MCF 10A (cell line): ENCODE results near the gene IMPG2. TPM values are rescaled to one million over a fixed set of nuclear protein-coding genes. Genes with fewer than 3 reads are reported as not detected.

Experiments
- BruUV-seq: library from RNA; stranded (reverse); fragments of 400-500 nt; replicated peaks from 2 replicates; lab custom pipeline; 2021; lab: Mats Ljungman, UMichigan
- CTCF ChIA-PET: fragments of 300-600 bp; sonication (Branson Sonifier 250); formaldehyde crosslinking; extraction: SDS; loops from one replicate; lab custom pipeline; 2021; ENCODE audit warnings: antibody characterized with exemption, inconsistent platforms; lab: Yijun Ruan, JAX
- POLR2A ChIA-PET: fragments of 300-600, 350-650 bp; sonication (Branson Sonifier 250); formaldehyde crosslinking; extraction: SDS; loops from one replicate; lab custom pipeline; 2020; ENCODE audit warnings: antibody characterized with exemption, inconsistent platforms; lab: Yijun Ruan, JAX
- DNase-seq: peaks from one replicate; pipeline ENCODE4 v3.0.0-alpha.2; 2018; ENCODE audit not compliant: unreplicated experiment
- H3K27ac Mint-ChIP-seq: one replicate; pipeline ENCODE4 v1.8.0; 2022; ENCODE audit warnings: mild to moderate bottlenecking, low read depth, mixed read lengths; ENCODE audit not compliant: unreplicated experiment
- H3K27me3 Mint-ChIP-seq: one replicate; pipeline ENCODE4 v1.8.0; 2022; ENCODE audit warnings: mixed read lengths; ENCODE audit not compliant: insufficient read depth, unreplicated experiment
- H3K36me3 Mint-ChIP-seq: one replicate; pipeline ENCODE4 v1.8.0; 2022; ENCODE audit warnings: mild to moderate bottlenecking, moderate library complexity, mixed read lengths; ENCODE audit not compliant: insufficient read depth, unreplicated experiment
- H3K4me1 Mint-ChIP-seq: one replicate; pipeline ENCODE4 v1.8.0; 2022; ENCODE audit warnings: mixed read lengths; ENCODE audit not compliant: insufficient read depth, unreplicated experiment
- H3K4me3 Mint-ChIP-seq: one replicate; pipeline ENCODE4 v1.8.0; 2022; ENCODE audit warnings: mild to moderate bottlenecking, moderate library complexity, mixed read lengths; ENCODE audit not compliant: unreplicated experiment
- H3K9me3 Mint-ChIP-seq: one replicate; pipeline ENCODE4 v1.8.0; 2022; ENCODE audit warnings: mixed read lengths; ENCODE audit not compliant: unreplicated experiment
- intact Hi-C: fragments of 100-400 bp; cut with micrococcal nuclease; formaldehyde crosslinking; loops from 2 replicates; pipeline ENCODE4 v1.14.1; 2022
- total RNA-seq: library from RNA; stranded (reverse); gene quantifications from 2 replicates; pipeline ENCODE4 v1.2.3, GENCODE V29; 2022
- TF ChIP-seq, protein P1 (sequence below): fragments of 200-600 bp; IDR thresholded peaks from one replicate; pipeline ENCODE4 v1.8.0; 2022; ENCODE audit warnings: antibody characterized with exemption, mild to moderate bottlenecking; ENCODE audit not compliant: unreplicated experiment

Gene IMPG2
- total RNA-seq, 1 experiment from 2014 or later = 0.26 TPM

DNA sequence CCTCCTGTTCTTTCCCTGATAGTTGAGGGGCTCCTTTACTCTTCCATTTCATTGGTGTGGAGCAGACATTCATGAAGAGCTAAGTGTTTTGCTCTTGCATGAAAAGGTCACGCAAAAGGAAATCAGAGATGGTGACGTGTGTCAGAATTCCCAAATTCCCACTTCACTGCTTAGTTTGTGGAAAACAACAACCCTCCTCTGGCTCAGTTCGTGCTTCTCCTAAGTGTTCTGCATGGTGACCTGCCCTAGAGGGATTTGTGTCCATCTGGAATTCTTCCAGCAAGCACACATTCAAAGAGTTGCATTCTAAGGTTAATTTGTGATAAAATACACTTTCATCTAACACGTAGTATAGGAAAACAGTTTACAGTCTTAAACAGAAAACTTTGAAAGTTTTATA lies 95.6 kb downstream of the IMPG2 start:
- ChIA-PET POLR2A (no interaction called here), CTCF (interaction anchor here (0.6 kb wide), 1 partner anchor 1381 kb away, joined by 3 read pairs; no protein-coding TSS in a partner anchor)
- intact Hi-C loops = loop anchor here (5.0 kb wide), 1 partner anchor 413 kb away; no protein-coding TSS in a partner anchor
- Mint-ChIP-seq H3K9me3 (peaks cover 8% of the 10 kb centered on the region), H3K27me3 (no peaks in the 10 kb centered on the region), H3K4me1 (no peaks in the 10 kb centered on the region), H3K4me3 (no peak overlapping the region), H3K27ac (no peak overlapping the region), H3K36me3 (no peaks in the 10 kb centered on the region)
- TF ChIP-seq, protein P1, sequence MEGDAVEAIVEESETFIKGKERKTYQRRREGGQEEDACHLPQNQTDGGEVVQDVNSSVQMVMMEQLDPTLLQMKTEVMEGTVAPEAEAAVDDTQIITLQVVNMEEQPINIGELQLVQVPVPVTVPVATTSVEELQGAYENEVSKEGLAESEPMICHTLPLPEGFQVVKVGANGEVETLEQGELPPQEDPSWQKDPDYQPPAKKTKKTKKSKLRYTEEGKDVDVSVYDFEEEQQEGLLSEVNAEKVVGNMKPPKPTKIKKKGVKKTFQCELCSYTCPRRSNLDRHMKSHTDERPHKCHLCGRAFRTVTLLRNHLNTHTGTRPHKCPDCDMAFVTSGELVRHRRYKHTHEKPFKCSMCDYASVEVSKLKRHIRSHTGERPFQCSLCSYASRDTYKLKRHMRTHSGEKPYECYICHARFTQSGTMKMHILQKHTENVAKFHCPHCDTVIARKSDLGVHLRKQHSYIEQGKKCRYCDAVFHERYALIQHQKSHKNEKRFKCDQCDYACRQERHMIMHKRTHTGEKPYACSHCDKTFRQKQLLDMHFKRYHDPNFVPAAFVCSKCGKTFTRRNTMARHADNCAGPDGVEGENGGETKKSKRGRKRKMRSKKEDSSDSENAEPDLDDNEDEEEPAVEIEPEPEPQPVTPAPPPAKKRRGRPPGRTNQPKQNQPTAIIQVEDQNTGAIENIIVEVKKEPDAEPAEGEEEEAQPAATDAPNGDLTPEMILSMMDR = no peak
- BruUV-seq = no TSS peak
- DNase-seq = no peak

DNA sequence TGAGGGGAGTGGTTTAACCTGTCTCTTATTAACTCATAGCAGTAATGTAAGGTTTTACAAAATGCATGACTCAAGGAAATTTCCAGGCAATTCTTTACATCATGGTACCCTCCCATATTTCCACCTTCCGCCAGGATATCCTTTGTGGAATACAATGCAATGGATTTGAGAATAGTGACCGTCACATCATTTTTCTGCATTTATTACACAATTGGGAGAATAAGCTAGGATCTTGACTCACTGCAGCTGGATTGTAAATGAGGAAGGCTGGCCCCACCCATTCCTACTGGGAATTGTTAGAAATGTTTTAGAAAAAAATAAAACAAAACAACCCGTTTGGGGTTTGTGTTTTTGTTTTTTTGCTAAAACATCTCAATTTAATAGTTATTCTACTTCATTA lies 97.4 kb downstream of the IMPG2 start:
- intact Hi-C loops = no loop called here
- ChIA-PET CTCF (interaction anchor here (0.5 to 0.6 kb wide), 2 partner anchors 26 to 58 kb away, joined by 3 to 7 read pairs; no protein-coding TSS in a partner anchor), POLR2A (no interaction called here)
- Mint-ChIP-seq H3K4me1 (no peaks in the 10 kb centered on the region), H3K9me3 (peaks cover 8% of the 10 kb centered on the region), H3K27me3 (no peaks in the 10 kb centered on the region), H3K4me3 (no peak overlapping the region), H3K27ac (no peak overlapping the region), H3K36me3 (no peaks in the 10 kb centered on the region)
- BruUV-seq = no TSS peak
- DNase-seq = no peak
- TF ChIP-seq, protein P1 = no peak

DNA sequence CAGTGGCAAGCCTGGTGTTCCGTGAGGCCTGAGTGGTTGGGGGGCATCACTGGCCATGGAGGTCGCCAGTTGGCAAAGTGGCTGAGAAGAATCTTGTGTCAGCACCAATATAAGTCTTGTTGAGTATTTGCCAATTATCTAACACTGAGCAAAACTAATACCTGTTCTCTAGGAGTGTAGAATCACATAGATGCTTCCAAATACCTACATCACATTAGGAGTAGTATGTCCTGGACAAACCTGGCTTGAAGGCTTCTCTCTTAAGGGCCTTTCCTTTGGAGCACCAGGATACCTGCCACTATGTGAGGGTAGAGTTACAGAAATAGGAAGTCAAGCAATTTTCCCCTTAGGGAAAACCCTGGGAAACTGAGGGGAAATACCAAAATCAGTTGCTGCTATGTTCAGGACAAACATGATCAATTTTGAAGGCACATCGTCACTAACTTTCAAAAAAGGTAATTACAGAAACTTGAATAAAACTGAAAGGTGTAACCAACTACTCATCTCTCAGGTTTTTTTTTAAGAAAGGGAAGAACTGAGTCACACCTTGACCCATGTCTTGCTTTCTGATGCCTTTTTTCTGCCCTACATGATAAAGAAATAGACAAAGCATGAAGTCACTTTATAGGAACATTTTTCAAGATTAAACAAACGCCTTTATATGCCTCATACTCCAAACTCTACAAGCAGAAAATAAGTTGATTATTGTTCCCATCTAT lies 100.4 kb downstream of the IMPG2 start:
- Mint-ChIP-seq H3K9me3 (peaks cover 8% of the 10 kb centered on the region), H3K4me3 (no peak overlapping the region), H3K4me1 (no peaks in the 10 kb centered on the region), H3K27ac (no peak overlapping the region), H3K27me3 (no peaks in the 10 kb centered on the region), H3K36me3 (no peaks in the 10 kb centered on the region)
- BruUV-seq = no TSS peak
- CTCF ChIA-PET = interaction anchor here (0.7 kb wide), 1 partner anchor 1841 kb away, joined by 4 read pairs; no protein-coding TSS in a partner anchor
- intact Hi-C loops = no loop called here
- TF ChIP-seq, protein P1 = no peak
- DNase-seq = no peak
- POLR2A ChIA-PET = no interaction called here

DNA sequence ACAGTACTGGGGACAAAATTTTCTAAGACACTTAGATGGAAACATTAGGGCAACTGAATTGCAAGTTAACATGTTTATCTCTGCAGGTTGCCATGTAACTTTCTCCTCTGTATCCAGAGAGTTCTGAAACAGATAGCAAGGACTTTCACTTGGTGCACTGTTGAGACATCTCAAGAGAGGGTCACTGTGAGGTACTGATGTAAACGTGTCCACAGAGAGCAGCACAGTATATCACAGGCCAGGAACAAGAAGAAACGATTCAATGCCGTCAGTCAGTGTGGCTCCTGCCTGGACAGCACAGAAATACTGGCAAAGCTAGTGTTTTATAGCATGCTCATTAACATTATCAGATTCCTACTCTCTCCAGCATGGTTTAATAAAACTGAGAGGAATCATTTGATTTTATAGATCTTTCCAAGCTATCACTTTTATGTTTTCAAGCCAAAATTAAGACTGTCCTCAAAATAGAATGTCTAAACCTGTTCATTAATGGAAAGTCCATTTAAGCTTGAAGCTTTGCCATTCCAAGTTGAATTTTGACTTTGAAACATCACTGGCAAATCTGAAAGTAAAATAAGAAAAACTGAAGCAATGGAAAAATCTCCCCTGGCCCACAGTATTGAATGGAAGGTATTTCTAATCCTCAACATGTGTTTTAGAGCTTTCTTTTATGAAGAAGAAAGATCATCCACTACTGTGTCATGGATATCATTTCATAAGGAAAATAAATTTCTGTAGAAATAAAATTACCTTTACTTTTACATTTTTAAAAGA lies 102.7 kb downstream of the IMPG2 start:
- TF ChIP-seq, protein P1 = no peak
- BruUV-seq = no TSS peak
- DNase-seq = no peak
- no peaks in the 10 kb centered on the region for H3K27me3 Mint-ChIP-seq
- no peaks in the 10 kb centered on the region for H3K4me1 Mint-ChIP-seq
- H3K4me3 Mint-ChIP-seq = no peak overlapping the region
- no peaks in the 10 kb centered on the region for H3K36me3 Mint-ChIP-seq
- CTCF ChIA-PET = interaction anchor here (1.2 kb wide), 1 partner anchor 21 kb away, joined by 6 read pairs; no protein-coding TSS in a partner anchor
- POLR2A ChIA-PET = no interaction called here
- intact Hi-C loops = no loop called here
- no peak overlapping the region for H3K27ac Mint-ChIP-seq
- peaks cover 21% of the 10 kb centered on the region for H3K9me3 Mint-ChIP-seq
